ENCODE results near the gene ADGRA3. TPM values are rescaled to one million over a fixed set of nuclear protein-coding genes. Genes with fewer than 3 reads are reported as not detected.

The ADGRA3 gene
- polyA plus RNA-seq, 1 donor from 2014 or later: 40.5 TPM

DNA sequence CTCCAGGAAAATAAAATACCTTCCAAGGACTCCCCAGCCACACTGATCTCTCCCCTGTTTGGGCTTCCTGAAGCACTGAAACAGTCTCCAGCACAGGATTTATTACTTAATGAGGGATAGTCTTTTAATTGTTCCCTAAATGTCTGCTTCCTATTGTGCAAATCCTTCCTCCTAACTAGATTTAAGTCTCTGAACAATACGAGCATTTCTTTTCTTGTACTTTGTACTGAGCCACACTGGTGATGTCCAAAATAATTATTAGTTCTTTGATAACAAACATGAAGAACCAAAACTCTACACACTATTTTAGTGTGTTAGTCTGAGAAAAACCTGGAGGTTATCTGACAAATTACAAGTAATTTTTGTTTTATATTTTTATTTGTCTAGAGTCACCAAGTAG lies 5.1 kb downstream of the ADGRA3 start:
- H3K27me3 ChIP-seq (ENCODE audit: insufficient read depth, low read depth, low read length): no peaks in the 10 kb centered on the region
- H3K9me2 ChIP-seq (ENCODE audit: insufficient read depth, low read length): no peaks in the 10 kb centered on the region
- no peak overlapping the region for H2AFZ ChIP-seq (ENCODE audit: low read depth, low read length)
- peaks cover 72% of the 10 kb centered on the region for H3K79me2 ChIP-seq (replicated peaks; ENCODE audit: insufficient read depth, low read length)
- H3K27ac ChIP-seq (ENCODE audit: low read length): no peak overlapping the region
- TF ChIP-seq EP300 (conservative IDR thresholded peaks at IDR 0.05; ENCODE audit: poor library complexity, severe bottlenecking): no peak
- TF ChIP-seq MXI1 (conservative IDR thresholded peaks at IDR 0.05; ENCODE audit: poor library complexity, severe bottlenecking): no peak
- TF ChIP-seq, protein P1, sequence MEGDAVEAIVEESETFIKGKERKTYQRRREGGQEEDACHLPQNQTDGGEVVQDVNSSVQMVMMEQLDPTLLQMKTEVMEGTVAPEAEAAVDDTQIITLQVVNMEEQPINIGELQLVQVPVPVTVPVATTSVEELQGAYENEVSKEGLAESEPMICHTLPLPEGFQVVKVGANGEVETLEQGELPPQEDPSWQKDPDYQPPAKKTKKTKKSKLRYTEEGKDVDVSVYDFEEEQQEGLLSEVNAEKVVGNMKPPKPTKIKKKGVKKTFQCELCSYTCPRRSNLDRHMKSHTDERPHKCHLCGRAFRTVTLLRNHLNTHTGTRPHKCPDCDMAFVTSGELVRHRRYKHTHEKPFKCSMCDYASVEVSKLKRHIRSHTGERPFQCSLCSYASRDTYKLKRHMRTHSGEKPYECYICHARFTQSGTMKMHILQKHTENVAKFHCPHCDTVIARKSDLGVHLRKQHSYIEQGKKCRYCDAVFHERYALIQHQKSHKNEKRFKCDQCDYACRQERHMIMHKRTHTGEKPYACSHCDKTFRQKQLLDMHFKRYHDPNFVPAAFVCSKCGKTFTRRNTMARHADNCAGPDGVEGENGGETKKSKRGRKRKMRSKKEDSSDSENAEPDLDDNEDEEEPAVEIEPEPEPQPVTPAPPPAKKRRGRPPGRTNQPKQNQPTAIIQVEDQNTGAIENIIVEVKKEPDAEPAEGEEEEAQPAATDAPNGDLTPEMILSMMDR (IDR thresholded peaks at IDR 0.05; ENCODE audit: poor library complexity, severe bottlenecking): no peak
- TF ChIP-seq EZH2 (IDR thresholded peaks at IDR 0.05; ENCODE audit: borderline replicate concordance, insufficient read depth, low read length, poor library complexity, severe bottlenecking): no peak
- TF ChIP-seq RAD21 (conservative IDR thresholded peaks at IDR 0.05): no peak
- TF ChIP-seq POLR2AphosphoS5 (IDR thresholded peaks at IDR 0.05): no peak
- TF ChIP-seq, protein P2, sequence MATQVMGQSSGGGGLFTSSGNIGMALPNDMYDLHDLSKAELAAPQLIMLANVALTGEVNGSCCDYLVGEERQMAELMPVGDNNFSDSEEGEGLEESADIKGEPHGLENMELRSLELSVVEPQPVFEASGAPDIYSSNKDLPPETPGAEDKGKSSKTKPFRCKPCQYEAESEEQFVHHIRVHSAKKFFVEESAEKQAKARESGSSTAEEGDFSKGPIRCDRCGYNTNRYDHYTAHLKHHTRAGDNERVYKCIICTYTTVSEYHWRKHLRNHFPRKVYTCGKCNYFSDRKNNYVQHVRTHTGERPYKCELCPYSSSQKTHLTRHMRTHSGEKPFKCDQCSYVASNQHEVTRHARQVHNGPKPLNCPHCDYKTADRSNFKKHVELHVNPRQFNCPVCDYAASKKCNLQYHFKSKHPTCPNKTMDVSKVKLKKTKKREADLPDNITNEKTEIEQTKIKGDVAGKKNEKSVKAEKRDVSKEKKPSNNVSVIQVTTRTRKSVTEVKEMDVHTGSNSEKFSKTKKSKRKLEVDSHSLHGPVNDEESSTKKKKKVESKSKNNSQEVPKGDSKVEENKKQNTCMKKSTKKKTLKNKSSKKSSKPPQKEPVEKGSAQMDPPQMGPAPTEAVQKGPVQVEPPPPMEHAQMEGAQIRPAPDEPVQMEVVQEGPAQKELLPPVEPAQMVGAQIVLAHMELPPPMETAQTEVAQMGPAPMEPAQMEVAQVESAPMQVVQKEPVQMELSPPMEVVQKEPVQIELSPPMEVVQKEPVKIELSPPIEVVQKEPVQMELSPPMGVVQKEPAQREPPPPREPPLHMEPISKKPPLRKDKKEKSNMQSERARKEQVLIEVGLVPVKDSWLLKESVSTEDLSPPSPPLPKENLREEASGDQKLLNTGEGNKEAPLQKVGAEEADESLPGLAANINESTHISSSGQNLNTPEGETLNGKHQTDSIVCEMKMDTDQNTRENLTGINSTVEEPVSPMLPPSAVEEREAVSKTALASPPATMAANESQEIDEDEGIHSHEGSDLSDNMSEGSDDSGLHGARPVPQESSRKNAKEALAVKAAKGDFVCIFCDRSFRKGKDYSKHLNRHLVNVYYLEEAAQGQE (IDR thresholded peaks at IDR 0.05; ENCODE audit: borderline replicate concordance): no peak
- no peak for TF ChIP-seq SMC3 (conservative IDR thresholded peaks at IDR 0.05; ENCODE audit: poor library complexity)
- no peak for TF ChIP-seq TAF1 (IDR thresholded peaks at IDR 0.05; ENCODE audit: low read depth)
- no peaks in the 10 kb centered on the region for H3K9me3 ChIP-seq (ENCODE audit: low read length)
- no peaks in the 10 kb centered on the region for H4K20me1 ChIP-seq (ENCODE audit: insufficient read depth)
- no peaks in the 10 kb centered on the region for H3K36me3 ChIP-seq (ENCODE audit: insufficient read depth, low read length)
- no peak overlapping the region for H3K4me3 ChIP-seq (ENCODE audit: low read length)
- no peak overlapping the region for H3K9ac ChIP-seq (ENCODE audit: low read length)
- peaks cover 3% of the 10 kb centered on the region for H3F3A ChIP-seq (ENCODE audit: insufficient read depth, low read length, poor library complexity, severe bottlenecking)
- no peak overlapping the region for H3K4me2 ChIP-seq (ENCODE audit: low read length)

DNA sequence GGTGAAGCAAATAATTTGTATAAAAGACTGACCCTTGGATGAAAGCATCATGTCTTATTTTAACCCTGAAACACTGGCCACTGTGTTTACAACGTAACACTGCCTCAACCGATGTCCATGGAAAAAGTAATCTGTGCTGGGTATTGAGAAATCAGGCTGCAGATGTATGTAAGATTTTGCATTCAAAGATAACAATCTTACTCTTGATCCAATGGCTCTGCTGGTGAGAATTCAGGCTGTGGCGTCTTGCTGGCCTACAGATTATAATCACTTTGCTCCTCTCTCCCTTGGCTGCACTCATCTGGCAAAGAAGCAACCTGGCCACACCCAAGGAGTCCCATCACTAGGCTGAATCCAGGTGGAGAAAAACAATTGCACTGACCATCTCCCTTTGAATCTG lies 7.5 kb downstream of the ADGRA3 start:
- H3K4me3 ChIP-seq (ENCODE audit: low read length): no peak overlapping the region
- H3K79me2 ChIP-seq (replicated peaks; ENCODE audit: insufficient read depth, low read length): peaks cover 70% of the 10 kb centered on the region
- H3F3A ChIP-seq (ENCODE audit: insufficient read depth, low read length, poor library complexity, severe bottlenecking): no peaks in the 10 kb centered on the region
- H3K27ac ChIP-seq (ENCODE audit: low read length): no peak overlapping the region
- H4K20me1 ChIP-seq (ENCODE audit: insufficient read depth): no peaks in the 10 kb centered on the region
- H3K9ac ChIP-seq (ENCODE audit: low read length): no peak overlapping the region
- no peaks in the 10 kb centered on the region for H3K27me3 ChIP-seq (ENCODE audit: insufficient read depth, low read depth, low read length)
- no peaks in the 10 kb centered on the region for H3K36me3 ChIP-seq (ENCODE audit: insufficient read depth, low read length)
- no peak overlapping the region for H2AFZ ChIP-seq (ENCODE audit: low read depth, low read length)
- no peak for TF ChIP-seq SMC3 (conservative IDR thresholded peaks at IDR 0.05; ENCODE audit: poor library complexity)
- TF ChIP-seq POLR2AphosphoS5 (IDR thresholded peaks at IDR 0.05): no peak
- TF ChIP-seq, protein P1 (IDR thresholded peaks at IDR 0.05; ENCODE audit: poor library complexity, severe bottlenecking): no peak
- no peak overlapping the region for H3K4me2 ChIP-seq (ENCODE audit: low read length)
- no peaks in the 10 kb centered on the region for H3K9me3 ChIP-seq (ENCODE audit: low read length)
- no peaks in the 10 kb centered on the region for H3K9me2 ChIP-seq (ENCODE audit: insufficient read depth, low read length)
